ENCODE data around the gene TIMP2.

The TIMP2 gene

DNA sequence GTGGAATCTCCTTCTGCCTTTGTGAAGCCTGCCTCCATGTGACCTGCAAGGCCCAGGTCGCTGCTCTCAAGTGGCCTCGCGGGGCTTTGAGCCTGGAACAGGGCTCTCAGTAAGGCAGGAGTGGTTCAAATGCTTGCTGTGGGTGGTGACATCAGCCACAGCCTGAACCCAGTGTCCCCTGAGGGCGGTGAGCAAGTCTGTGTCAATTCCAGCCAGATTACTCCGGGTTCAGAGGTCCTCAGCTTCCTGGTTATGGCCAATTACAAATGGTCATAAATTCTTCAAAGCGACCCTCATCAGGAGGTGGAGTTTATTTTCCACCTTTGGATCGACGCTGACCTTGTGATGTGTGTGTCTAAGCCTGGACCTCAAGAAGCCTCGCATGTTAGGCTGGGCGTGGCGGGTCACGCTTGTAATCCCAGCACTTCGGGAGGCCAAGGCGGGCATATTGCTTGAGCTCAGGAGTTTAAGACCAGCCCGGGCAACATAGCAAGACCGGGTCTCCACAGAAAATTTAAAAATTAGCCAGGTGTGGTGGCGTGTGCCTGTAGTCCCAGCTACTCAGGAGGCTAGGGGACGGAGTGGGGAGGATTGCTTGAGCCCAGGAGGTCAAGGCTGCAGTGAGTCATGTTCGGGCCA is 37.3 kb upstream of the TIMP2 start:
- no peaks in the 10 kb centered on the region for H3K9me3 ChIP-seq (ENCODE audit: insufficient read depth, low read length, severe bottlenecking)
- H4K20me1 ChIP-seq (ENCODE audit: insufficient read depth, low read length), result peaks cover 10% of the 10 kb centered on the region; the same call in 1 of the 2 replicates
- no peak overlapping the region for H3K4me3 ChIP-seq (ENCODE audit: low read depth in 1 of 2, low read length in 2 of 2)
- TF ChIP-seq, protein P1, sequence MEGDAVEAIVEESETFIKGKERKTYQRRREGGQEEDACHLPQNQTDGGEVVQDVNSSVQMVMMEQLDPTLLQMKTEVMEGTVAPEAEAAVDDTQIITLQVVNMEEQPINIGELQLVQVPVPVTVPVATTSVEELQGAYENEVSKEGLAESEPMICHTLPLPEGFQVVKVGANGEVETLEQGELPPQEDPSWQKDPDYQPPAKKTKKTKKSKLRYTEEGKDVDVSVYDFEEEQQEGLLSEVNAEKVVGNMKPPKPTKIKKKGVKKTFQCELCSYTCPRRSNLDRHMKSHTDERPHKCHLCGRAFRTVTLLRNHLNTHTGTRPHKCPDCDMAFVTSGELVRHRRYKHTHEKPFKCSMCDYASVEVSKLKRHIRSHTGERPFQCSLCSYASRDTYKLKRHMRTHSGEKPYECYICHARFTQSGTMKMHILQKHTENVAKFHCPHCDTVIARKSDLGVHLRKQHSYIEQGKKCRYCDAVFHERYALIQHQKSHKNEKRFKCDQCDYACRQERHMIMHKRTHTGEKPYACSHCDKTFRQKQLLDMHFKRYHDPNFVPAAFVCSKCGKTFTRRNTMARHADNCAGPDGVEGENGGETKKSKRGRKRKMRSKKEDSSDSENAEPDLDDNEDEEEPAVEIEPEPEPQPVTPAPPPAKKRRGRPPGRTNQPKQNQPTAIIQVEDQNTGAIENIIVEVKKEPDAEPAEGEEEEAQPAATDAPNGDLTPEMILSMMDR (IDR thresholded peaks at IDR 0.05; ENCODE audit: borderline replicate concordance, extremely low read depth, low read length, poor library complexity, severe bottlenecking), result no peak
- no peak for TF ChIP-seq EZH2 (IDR thresholded peaks at IDR 0.05; ENCODE audit: borderline replicate concordance, low read depth, low read length, severe bottlenecking)
- H2AFZ ChIP-seq (ENCODE audit: low read depth, low read length), result no peak overlapping the region
- H3K4me1 ChIP-seq (ENCODE audit: insufficient read depth, low read length), result no peaks in the 10 kb centered on the region
- ATAC-seq (ENCODE audit: insufficient read depth, low read depth) (no peak), DNase-seq (no peak)
- H3K27me3 ChIP-seq (ENCODE audit: insufficient read depth, low read length, poor library complexity), result no peaks in the 10 kb centered on the region
- H3K9ac ChIP-seq (ENCODE audit: low read depth, low read length), result no peak overlapping the region
- H3K36me3 ChIP-seq (ENCODE audit: insufficient read depth, low read length), result 0 out of 2 replicates have a peak, but pooled peaks cover 3% of the 10 kb centered on the region
- no peaks in the 10 kb centered on the region for H3K79me2 ChIP-seq (ENCODE audit: insufficient read depth, low read length)
- H3K4me2 ChIP-seq (ENCODE audit: insufficient read depth, low read length), result no peak overlapping the region
- no peak overlapping the region for H3K27ac ChIP-seq (ENCODE audit: low read length)

DNA sequence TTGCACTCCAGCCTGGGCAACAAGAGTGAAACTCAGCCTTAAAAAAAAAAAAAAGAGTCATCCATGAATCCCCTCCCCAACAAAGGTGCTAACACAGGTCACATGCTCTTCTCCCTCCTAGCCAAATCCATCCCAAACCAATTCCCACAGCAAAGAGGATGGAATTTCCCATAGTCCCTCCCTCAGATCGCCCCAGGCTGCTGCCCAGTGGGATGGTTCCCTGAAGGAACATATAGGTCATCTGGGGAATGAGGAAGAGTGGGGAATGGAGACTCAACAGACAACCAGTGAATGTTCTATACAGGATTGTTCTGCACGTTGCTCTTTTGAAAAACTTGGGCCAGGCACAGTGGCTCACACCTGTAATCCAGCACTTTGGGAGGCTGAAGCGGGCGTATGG is 36.4 kb upstream of the TIMP2 start:
- Histone ChIP-seq H3K4me1 (ENCODE audit: insufficient read depth, low read length) (no peaks in the 10 kb centered on the region), H2AFZ (ENCODE audit: low read depth, low read length) (no peak overlapping the region), H3K9me3 (ENCODE audit: insufficient read depth, low read length, severe bottlenecking) (no peaks in the 10 kb centered on the region), H3K9ac (ENCODE audit: low read depth, low read length) (no peak overlapping the region), H3K4me2 (ENCODE audit: insufficient read depth, low read length) (no peak overlapping the region), H3K79me2 (ENCODE audit: insufficient read depth, low read length) (no peaks in the 10 kb centered on the region), H3K27ac (ENCODE audit: low read length) (no peak overlapping the region), H4K20me1 (ENCODE audit: insufficient read depth, low read length) (peaks cover 4% of the 10 kb centered on the region; the same call in 1 of the 2 replicates), H3K27me3 (ENCODE audit: insufficient read depth, low read length, poor library complexity) (no peaks in the 10 kb centered on the region), H3K4me3 (ENCODE audit: low read depth in 1 of 2, low read length in 2 of 2) (no peak overlapping the region), H3K36me3 (ENCODE audit: insufficient read depth, low read length) (no peaks in the 10 kb centered on the region)
- ATAC-seq (ENCODE audit: insufficient read depth, low read depth), result no peak
- TF ChIP-seq EZH2 (IDR thresholded peaks at IDR 0.05; ENCODE audit: borderline replicate concordance, low read depth, low read length, severe bottlenecking), result no peak
- TF ChIP-seq, protein P1 (IDR thresholded peaks at IDR 0.05; ENCODE audit: borderline replicate concordance, extremely low read depth, low read length, poor library complexity, severe bottlenecking), result no peak
- DNase-seq, result no peak

DNA sequence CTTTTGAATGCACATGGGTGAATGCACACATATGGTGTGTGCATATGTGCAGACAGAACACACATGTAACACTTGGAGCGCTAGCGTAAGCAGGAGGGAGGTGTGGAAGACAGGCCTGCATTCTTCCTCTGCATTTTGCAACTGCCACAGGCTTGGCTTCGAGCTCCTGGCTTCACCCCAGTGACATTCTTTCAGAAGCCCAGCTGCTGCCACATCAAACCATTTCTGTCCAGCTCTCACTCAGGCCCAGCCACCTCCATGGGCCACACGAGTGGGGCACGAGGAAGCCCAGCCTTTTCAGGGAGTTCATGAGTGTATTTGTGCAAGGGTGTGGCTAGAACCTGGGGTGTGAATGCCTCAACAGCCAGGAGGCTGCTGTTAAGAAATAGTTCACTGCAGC is 35.7 kb upstream of the TIMP2 start:
- no peaks in the 10 kb centered on the region for H3K4me1 ChIP-seq (ENCODE audit: insufficient read depth, low read length)
- no peak overlapping the region for H3K4me2 ChIP-seq (ENCODE audit: insufficient read depth, low read length)
- ATAC-seq (ENCODE audit: insufficient read depth, low read depth), result no peak
- H3K36me3 ChIP-seq (ENCODE audit: insufficient read depth, low read length), result no peaks in the 10 kb centered on the region
- no peaks in the 10 kb centered on the region for H3K9me3 ChIP-seq (ENCODE audit: insufficient read depth, low read length, severe bottlenecking)
- DNase-seq, result no peak
- no peak overlapping the region for H3K27ac ChIP-seq (ENCODE audit: low read length)
- H3K4me3 ChIP-seq (ENCODE audit: low read depth in 1 of 2, low read length in 2 of 2), result no peak overlapping the region
- no peaks in the 10 kb centered on the region for H3K79me2 ChIP-seq (ENCODE audit: insufficient read depth, low read length)
- no peak overlapping the region for H3K9ac ChIP-seq (ENCODE audit: low read depth, low read length)
- peaks cover 2% of the 10 kb centered on the region for H3K27me3 ChIP-seq (ENCODE audit: insufficient read depth, low read length, poor library complexity)
- no peak overlapping the region for H2AFZ ChIP-seq (ENCODE audit: low read depth, low read length)
- H4K20me1 ChIP-seq (ENCODE audit: insufficient read depth, low read length), result no peaks in the 10 kb centered on the region; the same call in 1 of the 2 replicates
- no peak for TF ChIP-seq EZH2 (IDR thresholded peaks at IDR 0.05; ENCODE audit: borderline replicate concordance, low read depth, low read length, severe bottlenecking)
- TF ChIP-seq, protein P1 (IDR thresholded peaks at IDR 0.05; ENCODE audit: borderline replicate concordance, extremely low read depth, low read length, poor library complexity, severe bottlenecking), result no peak

Data from DND-41 (cell line).